IPS-NIHi11 (cell line): ENCODE measurements around the gene BABAM1.
"Not testable (repeated sequence)": the region's sequence is repeated elsewhere in the genome, so short reads cannot be mapped to it uniquely, and the experiment has no call there.

Source experiments
- DNase-seq: peaks from one replicate; pipeline ENCODE4 v3.0.0; 2012; ENCODE audit warnings: mixed read lengths, low spot score

The BABAM1 gene

DNA sequence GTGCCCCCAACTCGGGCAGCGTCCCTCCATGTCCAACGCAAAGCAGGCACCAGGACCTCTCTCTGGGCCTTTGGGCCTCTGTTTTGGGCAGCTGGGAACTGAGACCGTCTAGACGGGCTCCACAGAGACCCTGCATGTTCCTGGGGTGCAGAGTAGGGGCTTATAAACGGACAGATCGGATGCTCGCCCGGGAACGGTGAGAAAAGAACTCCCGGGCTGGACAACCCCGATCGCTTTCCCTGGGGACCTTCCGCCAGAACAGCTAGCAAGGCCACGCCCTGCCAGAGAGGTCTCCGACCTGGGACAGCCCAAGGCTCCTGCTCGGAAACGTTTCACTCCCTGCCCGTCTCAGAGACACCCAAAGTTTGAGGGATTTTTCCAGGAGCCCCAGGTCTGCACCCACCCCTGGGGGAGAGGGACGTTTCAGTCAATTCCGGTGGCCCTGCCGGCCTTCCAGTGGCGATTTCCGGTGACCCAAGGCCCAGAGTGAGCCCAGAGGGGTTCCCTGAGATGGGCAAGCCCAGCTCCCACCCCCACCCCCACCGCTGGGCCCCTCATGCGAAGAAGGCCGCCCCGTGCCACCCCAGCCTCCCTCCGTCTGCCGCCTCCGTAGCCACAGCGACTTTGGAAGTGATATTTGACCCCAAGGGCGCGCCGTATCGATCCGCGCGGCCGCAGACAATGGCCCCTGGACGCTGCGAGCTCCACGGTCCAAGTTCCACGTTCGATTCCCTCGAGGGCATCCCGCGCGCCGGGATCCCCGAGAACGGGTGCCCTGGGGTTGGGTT, 23.2 kb upstream of the BABAM1 start:
- no peak for DNase-seq

DNA sequence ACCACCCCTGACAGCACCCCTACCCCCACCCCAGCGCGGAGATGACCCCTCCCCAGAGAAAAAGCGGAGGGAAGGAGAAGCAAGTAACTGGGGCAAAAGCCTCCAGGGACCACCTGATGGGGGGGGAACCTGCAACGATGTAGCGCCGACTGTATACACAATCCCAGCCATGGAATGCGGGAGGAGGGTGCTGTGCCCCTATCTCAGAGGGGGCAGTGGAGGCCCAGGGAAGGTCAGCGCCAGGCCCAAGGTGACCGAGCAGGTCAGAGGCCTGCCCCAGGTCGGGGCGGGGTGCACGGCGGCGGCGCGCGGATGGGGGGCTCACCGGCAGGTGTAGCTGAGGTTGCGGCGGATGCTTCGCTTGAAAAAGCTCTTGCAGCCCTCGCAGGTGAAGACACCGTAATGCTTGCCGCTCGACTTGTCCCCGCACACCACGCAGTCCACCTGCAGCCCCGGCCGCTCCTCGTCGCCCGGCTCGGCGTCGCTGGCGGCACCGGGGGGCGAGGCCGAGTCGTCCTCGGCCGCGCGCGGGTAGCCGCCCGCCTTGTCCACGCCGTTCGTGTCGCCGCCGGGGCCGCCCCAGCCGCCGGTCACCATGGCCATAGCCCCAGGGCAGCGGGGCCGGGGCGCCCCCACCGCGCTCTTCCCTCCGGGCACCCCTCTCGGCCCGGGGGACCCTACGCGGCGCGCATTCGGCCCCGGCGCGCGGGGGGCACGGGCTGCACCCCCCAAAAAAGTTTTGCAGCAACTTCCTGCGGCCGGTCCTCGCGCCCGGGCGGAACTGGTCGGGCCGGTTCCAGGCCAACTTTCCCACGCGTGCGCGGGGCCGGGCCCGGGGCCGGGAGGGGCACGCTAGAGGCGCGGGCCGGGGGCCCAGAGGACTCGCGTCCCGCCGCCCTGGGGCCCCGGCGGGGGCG, 22.4 kb upstream of the BABAM1 start:
- DNase-seq = no peak

DNA sequence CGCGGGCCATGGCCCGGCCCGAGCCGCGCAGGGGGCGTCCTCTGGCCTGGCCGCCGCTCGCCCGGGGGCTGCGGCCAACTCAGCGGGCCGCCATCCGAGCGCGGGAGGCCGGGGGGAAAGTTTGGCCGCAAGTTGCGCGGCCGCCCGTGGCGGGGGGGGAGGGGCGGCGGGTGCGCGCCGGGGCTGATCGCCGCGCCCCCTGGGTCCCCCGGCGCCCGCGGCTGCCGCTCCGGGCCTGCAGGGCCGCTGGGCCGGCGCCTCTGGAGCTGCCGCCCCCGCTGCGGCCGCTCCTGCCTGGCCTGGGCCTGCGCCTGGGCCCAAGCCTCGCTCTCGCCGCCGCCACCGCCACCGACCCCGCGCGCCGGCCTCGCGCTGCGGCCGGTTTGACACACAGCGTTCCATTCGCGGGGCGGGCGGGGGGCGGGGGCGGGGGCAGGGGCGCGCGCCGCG, 21.7 kb upstream of the BABAM1 start, which contains the start of gene NR2F6:
Gene NR2F6 (minus strand): TSS at position 385 of the 450 bp plus-strand sequence. CDS start 699 bp downstream, outside the sequence.
- no peak for DNase-seq

DNA sequence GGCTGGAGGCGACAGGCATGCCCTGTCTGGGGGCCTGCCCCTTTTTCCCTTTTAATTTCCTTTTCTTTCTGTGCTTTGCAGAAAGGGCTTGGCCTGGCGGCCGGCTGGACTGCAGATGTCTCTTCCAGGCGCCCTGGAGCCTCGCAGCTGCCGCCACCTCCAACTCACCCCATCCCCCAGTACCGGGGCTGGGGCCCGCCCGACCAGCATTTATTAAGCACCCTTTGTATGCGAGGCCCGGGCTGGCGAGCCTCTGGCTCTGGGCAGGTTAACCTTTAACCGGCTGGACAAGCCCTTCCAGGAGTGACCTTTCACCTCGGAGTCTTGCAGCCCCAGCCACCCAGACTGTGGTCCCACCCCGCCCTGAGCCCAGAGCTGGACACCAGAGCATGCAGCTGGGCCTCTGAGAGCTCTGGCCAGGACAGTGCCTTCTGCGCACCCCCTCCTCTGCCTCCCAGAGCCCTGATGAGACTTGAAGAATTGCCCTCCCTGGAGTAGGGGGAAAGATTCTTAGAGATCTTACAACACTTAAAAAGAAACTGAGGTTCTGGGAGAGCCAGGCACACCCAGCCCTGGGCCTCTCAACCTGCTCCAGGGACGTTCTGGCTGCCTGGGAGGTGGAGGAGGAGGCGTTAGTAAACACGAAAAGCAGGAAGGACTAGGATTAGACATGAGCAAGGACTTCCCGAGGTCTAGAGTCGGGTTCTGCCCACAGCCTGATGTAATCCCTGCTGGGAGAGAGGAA, 20.4 kb upstream of the BABAM1 start:
- no peak for DNase-seq

DNA sequence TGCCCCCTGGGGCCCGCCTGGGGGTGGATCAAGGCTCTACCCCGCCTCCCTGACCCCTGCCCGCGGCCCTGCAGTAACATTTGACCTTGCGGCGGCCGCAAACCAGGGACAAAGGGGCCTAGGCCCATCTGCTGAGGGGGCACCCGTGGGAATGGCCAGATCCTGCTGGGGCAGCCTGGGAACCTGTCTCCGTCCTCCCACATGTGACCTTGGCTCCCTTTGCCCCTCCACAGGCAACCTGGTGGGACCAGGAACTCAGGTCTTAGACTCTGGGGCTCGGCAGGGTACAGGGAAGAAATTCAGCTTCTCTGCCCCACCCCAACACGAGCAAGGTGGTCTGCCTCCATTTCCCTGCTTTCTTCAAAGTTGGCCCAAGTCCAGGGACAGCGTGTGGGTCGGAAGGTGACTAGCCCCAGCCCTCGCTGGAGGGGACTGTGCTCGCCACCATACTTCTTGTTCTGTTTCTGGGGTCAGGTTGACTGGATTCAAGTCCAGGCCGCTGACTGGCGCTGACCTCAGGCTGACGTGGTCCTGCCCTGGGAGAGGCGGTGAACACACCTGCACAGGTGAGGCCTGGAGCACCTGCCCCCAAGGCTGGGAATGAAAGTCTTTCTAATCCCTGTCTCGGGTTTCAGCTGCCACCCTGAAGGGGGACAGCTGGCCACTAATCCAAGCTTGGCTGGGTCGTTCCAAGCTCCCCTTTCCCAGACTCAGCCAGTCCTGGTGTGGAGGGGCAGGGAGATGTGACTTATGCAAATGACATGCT, 19.0 kb upstream of the BABAM1 start:
- DNase-seq = peak; percentile 66

DNA sequence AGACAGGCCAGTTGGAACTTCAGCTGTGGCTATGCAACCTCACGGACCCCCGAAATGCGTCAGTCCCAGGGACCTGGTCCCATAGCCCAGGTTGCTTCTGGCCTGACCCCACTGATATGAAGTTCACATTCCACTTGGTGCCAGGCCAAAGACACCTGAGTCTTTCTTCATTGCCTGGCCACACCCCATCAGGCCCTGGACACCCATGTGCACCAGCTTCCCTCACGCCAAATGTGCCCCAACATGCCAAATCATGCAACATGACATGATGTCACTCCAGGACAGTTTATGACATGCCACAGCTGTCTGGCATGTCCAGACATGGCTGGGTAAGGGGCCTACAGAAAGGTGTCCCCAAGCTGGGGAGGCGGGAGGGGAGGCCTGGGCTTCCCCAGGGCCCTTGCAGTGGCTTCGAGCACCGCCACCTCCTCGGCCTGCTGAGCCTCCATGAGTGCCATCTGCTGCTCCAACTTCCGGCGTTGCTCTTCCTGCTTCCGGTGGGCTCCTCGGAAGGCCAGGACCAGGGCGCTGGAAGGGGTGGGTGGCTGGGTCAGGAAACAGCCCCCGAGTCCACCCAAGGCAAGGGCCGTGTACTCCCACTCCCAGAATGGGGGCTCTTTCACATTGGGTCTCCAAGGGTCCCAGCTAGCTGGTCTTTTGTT, 17.2 kb upstream of the BABAM1 start:
- no peak for DNase-seq

DNA sequence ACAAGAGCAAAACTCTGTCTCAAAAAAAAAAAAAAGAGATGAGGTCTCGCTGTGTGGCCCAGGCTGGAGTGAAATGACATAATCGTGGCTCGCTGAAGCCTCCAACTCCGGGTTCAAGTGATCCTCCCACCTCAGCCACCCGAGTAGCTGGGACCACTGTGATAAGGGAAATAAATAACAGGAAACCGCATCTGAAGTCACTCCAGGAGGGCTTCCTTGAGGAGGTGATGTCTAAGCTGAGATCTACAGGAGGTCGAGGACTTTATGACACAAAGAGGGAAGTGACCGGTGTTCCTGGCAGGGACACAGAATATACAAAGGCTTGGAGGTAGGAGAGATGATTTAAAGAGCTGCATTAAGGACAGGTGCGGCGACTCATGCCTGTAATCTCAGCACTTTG, 12.6 kb upstream of the BABAM1 start:
- no peak for DNase-seq

DNA sequence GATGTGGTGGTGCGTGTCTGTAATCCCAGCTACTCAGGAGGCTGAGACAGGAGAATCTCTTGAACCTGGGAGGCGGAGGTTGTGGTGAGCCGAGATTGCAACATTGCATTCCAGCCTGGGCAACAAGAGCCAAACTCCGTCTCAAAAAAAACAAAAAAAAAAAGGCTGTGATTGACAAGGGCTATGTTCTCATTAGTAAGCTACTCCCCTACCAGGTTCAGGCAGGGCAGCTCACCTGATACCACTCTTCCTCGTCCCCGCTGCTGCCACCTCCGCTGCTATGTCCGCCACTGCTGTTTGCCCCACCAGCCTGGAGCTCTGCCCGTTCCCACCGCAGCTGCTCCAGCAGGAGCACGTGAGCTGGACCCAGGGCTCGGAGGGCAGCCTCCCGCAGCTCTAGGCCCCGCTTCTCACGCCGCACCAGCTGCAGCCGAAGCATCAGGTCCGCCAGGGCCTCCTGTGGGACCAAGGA, 12.1 kb upstream of the BABAM1 start:
- no peak for DNase-seq

DNA sequence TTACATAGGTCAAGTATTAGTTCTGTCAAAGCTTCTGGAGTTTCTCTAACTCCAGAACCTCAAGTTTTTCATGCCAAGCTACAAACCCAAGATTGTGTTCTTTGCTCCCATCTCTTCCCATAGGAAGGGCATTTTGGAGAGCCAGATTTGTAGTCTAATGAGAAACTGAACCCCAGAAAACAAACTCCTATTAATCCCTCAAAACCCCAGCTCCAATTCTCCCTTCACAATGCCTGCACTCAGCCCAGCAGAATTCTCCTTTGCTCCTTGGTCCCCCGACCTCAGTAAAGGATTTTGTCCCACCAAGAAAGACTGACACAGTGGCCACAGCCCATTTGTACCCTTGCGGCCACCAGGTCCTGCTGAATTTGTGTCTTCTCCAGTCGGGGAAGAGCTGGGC, 11.1 kb upstream of the BABAM1 start:
- no peak for DNase-seq

DNA sequence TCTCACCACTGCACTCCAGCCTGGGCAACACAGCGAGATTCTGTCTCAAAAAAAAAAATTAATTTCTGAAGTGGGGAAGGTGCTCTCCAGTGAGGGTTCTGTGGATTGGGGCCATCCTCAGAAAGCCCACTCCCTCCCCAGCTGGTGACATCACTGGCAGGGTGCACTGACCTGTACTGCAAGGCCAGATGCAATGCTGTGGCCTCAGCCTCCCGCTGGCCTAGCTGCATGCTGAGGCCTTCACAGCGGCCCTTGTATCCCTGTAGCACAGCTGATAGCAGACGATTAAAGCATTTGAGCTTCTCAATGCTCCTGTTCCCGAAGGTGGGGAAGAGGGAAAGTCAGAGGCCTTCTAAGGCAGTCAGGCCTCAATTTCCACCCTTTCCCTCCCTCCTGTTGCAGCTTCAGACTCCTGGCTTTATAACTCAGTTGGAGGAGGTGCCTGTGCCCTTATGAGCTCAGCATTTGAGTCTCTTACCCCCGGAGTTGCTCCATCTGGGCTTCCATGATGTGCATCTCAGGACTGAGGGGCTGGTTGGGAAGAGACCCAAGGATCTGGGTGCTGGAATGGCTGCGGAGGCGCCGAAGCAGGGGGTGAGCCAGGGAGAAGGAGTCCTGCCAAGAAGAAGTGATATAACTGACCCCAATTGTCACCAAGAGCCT, 8.0 kb upstream of the BABAM1 start:
- DNase-seq = no peak

DNA sequence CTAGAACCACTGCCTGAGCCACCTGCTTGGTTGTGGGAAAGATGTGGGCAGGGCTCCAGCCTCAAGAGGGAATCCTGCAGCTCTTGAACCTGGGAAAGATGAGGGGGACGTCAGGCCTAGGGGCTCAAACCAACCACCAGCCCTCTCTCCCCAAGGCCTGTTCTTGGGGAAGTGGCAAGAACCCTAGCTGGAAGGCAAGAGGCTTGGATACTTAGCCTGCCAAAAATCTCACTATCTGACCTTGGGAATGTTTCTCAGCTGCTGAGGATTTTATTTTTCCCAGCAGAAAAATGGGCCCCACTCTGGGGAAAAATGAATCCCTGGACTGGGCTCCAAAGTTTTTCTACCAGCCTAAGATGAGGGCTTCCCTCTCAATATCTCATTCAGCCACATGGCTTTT, 7.3 kb upstream of the BABAM1 start:
- no peak for DNase-seq

DNA sequence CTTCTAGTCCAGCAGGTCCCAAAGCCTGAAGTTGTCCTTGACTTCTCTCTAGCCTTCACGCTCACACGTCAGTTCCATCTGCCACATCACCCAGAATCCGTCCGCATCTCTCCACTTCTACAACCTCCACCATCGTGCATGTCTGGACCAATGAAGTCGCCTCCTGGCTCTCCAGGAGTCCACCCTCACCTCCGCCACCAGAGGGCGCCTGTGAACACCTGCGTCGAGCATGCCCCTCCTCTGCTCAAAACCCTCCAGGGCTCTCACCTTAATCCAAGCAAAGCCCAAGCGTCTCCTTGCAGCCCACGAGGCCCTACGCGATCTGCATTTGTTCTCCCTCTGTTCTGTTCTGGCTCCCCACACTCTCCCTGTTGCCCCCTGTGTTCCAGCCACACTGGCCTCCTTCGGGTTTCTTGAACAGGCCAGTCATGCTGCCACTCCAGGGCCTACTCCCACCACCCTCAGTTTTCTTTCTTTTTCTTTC, 6.4 kb upstream of the BABAM1 start:
- DNase-seq = peak; percentile 93

DNA sequence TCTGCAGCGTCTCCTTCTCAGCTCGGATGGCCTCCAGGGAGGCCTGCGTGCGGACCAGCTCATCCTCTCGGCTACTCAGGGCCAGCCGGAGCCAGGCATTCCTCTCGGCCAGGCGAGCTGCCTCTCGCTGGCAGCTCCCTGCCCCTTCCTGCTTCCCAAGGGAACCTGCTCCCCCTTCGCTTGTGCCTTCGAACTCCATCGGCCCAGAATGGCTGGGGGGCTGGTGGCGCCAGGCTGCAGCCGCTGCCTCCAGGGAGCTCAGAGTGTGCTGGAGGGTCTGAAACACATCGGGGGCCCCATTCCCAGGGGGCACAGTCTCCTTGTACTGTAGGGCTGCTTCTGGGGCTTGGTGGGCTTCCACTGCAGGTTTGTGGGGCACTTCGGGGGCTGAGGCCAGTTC, 4.7 kb upstream of the BABAM1 start:
- DNase-seq = no peak

DNA sequence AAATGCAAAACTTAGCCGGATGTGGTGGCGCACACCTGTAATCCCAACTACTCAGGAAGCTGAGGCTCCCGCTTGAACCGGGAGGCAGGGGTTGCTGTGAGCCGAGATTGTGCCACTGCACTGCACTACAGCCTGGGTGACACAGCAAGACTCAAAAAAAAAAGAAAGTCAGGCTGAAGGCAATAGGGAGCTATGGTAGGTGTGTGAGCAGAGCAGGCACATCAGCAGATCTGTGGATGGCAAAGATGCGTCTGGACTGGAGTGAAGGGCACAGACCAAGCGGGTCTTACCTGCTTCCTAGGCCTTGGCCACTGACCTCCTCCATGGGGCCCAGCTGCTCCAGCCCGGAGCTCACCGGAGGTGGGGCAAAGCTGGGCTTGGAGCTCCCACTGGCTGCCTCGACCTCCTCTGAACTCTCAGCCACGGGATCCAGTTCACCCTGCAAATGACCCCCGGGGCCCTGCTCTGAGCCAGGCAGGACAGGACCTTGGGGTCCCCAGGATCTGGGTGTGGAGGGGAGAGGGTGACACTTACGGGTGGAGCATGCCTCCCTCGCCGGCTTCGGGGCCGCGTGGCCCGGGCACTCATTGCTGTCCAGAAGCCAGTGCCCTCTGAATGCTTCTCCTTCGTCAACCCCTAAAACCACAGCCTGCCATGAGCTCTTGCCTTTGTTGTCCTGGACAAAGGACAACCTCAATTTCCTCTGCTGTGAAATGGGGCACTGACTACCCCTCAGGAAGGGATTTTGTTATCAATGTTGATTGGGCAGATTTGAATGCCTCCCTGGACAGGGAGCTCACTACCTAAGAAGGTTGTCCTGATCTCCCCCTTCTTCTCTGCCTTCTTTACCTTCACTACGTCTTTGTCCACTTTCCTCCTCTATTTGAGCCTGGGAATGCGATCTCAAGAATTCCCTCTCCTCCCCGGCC, 3.3 kb upstream of the BABAM1 start:
- DNase-seq = no peak

DNA sequence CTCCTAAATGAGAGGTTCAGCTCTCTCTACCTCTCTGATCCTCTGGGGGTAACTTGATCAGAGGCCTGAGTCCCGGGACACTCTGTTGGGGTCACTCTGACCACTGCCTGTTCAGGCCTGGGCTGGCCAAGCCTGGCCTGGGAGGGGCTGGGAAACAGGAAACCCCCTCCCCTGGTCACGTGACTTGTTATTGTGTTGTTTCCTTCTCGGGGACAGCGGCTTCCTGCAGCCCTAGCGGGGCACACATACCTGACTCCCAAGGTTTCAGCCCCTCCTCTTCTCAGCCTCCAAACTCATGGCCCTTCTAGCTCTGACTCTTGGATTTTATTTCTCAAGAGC, 2.6 kb upstream of the BABAM1 start, which contains the start of gene USHBP1:
Gene USHBP1 (minus strand): TSS at position 105 of the 339 bp plus-strand sequence. CDS start 446 bp downstream, outside the sequence.
- peak; percentile 77 for DNase-seq

DNA sequence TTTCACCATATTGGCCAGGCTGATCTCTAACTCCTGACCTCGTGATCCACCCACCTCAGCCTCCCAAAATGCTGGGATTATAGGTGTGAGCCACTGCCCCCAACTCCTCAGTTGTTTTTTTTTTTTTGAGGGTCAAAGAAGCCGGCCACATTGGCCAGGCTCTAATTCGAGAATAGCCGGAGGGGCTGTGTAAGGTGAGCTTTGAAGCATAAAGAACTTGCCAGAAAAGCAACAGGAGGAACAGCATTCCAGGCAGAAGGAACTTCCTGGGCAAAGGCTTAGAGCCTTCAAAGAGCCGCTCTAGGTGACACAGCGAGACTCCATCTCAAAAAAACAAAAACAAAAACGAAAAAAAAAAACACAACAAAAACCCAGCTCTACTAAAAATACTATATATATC, 1.2 kb upstream of the BABAM1 start:
- DNase-seq = no peak

DNA sequence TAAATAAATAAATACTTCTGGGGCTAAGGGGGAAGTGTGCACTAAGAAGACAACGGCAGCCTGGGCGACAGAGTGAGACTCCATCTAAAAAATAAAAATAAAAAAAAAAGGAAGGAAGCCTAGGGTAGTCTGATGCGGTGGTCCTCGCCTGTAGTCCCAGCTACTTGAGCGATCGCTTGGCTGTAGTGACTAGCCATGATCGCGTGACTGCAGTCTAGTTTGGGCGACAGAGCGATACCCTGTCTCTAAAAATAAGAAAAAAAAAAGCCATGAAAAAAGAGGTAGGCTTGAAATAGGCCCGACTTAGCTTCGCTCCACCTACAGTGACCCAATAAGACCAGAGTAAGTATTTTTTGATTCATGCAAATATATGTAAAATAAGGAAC, 661 bp upstream of the BABAM1 start:
- DNase-seq = no peak

DNA sequence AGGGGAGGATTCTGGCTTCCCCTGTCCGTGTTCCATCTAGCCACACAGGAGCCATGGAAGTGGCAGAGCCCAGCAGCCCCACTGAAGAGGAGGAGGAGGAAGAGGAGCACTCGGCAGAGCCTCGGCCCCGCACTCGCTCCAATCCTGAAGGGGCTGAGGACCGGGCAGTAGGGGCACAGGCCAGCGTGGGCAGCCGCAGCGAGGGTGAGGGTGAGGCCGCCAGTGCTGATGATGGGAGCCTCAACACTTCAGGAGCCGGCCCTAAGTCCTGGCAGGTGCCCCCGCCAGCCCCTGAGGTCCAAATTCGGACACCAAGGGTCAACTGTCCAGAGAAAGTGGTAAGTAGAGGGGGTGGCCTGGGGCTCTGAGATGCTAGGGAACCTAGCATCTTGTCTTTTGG, 1.5 kb downstream of the BABAM1 start:
- DNase-seq = no peak

DNA sequence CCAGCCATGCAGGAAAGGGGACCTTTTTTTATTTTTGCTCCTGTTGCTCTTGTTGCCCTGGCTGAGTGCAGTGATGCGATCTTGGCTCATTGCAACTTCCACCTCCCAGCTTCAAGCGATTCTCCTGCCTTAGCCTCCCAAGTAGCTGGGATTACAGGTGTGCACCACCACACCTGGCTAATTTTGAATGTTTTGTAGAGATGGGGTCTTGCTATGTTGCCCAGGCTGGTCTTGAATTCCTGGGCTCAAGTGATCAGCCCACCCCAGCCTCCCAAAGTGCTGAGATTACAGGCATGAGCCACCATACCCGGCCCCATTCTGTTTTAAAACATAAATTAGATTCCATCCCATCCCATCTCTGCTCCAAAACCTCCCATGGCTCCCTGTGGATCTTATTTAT, 7.6 kb downstream of the BABAM1 start:
- not testable (repeated sequence) for DNase-seq
